BLaER1 treated with 17β-estradiol and CSF1 and Interleukin-3, amounts not matched to agents 10 nM and 100 nM (cell line): ENCODE measurements around the gene SAFB.
"Not testable (repeated sequence)": the region's sequence is repeated elsewhere in the genome, so short reads cannot be mapped to it uniquely, and the experiment has no call there.

Experiments used
- H3K27ac ChIP-seq, 11 experiments: shearing (Covaris generic); formaldehyde crosslinking; 2 replicates each; pipeline ENCODE4 v1.8.1; 2022
- H3K27me3 ChIP-seq, 11 experiments: shearing (Covaris generic); formaldehyde crosslinking; 2 replicates each; pipeline ENCODE4 v1.8.1; 2022
- H3K36me3 ChIP-seq, 11 experiments: shearing (Covaris generic); formaldehyde crosslinking; 2 replicates each; pipeline ENCODE4 v1.8.1; 2022
- H3K4me1 ChIP-seq, 10 experiments: shearing (Covaris generic); formaldehyde crosslinking; 2 replicates each; pipeline ENCODE4 v1.8.1; 2022
- H3K4me2 ChIP-seq, 11 experiments: shearing (Covaris generic); formaldehyde crosslinking; 2 replicates each; pipeline ENCODE4 v1.8.1; 2022
- H3K4me3 ChIP-seq, 10 experiments: shearing (Covaris generic); formaldehyde crosslinking; 2 replicates each; pipeline ENCODE4 v1.8.1; 2022
- H3K9ac ChIP-seq, 11 experiments: shearing (Covaris generic); formaldehyde crosslinking; 2 replicates each; pipeline ENCODE4 v1.8.1; 2022
- H3K9me3 ChIP-seq, 11 experiments: shearing (Covaris generic); formaldehyde crosslinking; replicated peaks in 1 of 11; 2 replicates each; pipeline ENCODE4 v1.8.1; 2022
- H4K20me1 ChIP-seq, 11 experiments: shearing (Covaris generic); formaldehyde crosslinking; 2 replicates each; pipeline ENCODE4 v1.8.1; 2022
- Cebpa-rat ChIP-seq, 11 experiments: shearing (Covaris generic); IDR thresholded peaks; 2 replicates each; pipeline ENCODE4 v1.8.1; 2022

Gene SAFB

GRCh38 chr19:5697890-5698634, 75.2 kb downstream of the SAFB start:
- H3K9ac ChIP-seq: peak overlapping the region in 5 of 11 experiments; percentile 1 to 46 (median 24); a peak in 8 of 22 replicates
- H3K4me3 ChIP-seq: no peak overlapping the region
- no peaks in the 10 kb centered on the region for H3K27me3 ChIP-seq
- H4K20me1 ChIP-seq: peaks cover 76 to 86% (median 81%) of the 10 kb centered on the region in 11 experiments
- H3K27ac ChIP-seq: peak overlapping the region in 4 of 11 experiments; percentile 9 to 56 (median 24); a peak in 3 of 22 replicates
- peaks cover 66 to 92% (median 84%) of the 10 kb centered on the region in 11 experiments for H3K36me3 ChIP-seq
- TF ChIP-seq Cebpa-rat (IDR thresholded peaks at IDR 0.05): no peak
- H3K9me3 ChIP-seq: peaks cover 0 to 14% (median 1%) of the 10 kb centered on the region in 11 experiments; a peak in 9 of 22 replicates
- H3K4me1 ChIP-seq: peaks cover 8 to 34% (median 30%) of the 10 kb centered on the region in 10 experiments; a peak in 18 of 20 replicates
- H3K4me2 ChIP-seq: peak overlapping the region in 6 of 11 experiments; percentile 51 to 66 (median 59); a peak in 9 of 22 replicates

GRCh38 chr19:5698635-5699422, 75.9 kb downstream of the SAFB start:
- Histone ChIP-seq H3K27me3 (no peaks in the 10 kb centered on the region), H4K20me1 (peaks cover 74 to 86% (median 80%) of the 10 kb centered on the region in 11 experiments), H3K9ac (peak overlapping the region in 8 of 11 experiments; percentile 1 to 46 (median 28); a peak in 13 of 22 replicates), H3K9me3 (peaks cover 0 to 22% (median 8%) of the 10 kb centered on the region in 11 experiments; a peak in 12 of 22 replicates), H3K27ac (peak overlapping the region in 5 of 11 experiments; percentile 9 to 56 (median 14); a peak in 8 of 22 replicates), H3K36me3 (peaks cover 66 to 92% (median 84%) of the 10 kb centered on the region in 11 experiments), H3K4me1 (peaks cover 5 to 30% (median 26%) of the 10 kb centered on the region in 10 experiments; a peak in 18 of 20 replicates), H3K4me2 (peak overlapping the region; percentile 1 to 66 (median 56); a peak in 20 of 22 replicates), H3K4me3 (no peak overlapping the region)
- no peak for TF ChIP-seq Cebpa-rat (IDR thresholded peaks at IDR 0.05)

DNA sequence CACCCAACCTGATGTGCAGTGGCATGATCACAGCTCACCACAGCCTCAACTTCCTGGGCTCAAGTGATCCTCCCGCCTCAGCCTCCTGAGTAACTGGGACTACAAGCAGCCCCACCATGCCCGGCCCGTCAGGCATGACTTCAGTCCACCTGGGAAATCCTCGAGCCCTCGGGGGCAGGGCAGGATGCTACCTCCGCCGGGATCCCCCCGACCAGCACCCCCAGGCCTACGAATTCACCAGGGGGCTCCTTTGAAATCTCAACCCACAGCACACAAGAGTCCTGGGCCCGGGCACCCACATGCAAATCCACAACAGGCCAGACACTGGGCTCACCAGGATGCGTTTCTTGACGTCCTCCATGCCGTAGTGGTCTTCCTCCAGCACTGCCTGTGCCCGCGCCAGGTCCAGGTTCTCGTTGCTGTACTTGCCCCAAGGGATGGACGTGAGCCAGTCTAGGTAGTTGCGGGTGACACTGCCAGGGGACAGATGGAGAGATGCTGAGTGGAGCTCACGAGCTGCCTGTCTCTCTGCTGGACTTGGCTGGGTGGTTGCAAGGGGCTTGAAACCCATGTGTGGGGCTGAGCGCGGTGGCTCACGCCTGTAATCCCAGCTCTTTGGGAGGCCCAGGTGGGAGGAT, 77.7 kb downstream of the SAFB start:
- Histone ChIP-seq H3K9me3 (peaks cover 0 to 27% (median 9%) of the 10 kb centered on the region in 11 experiments; a peak in 12 of 22 replicates), H3K4me2 (no peak overlapping the region; a peak in 1 of 22 replicates), H3K27me3 (no peaks in the 10 kb centered on the region), H3K9ac (no peak overlapping the region), H4K20me1 (peaks cover 64 to 86% (median 80%) of the 10 kb centered on the region in 11 experiments), H3K27ac (no peak overlapping the region), H3K4me1 (peaks cover 5 to 30% (median 26%) of the 10 kb centered on the region in 10 experiments; a peak in 18 of 20 replicates), H3K4me3 (no peak overlapping the region), H3K36me3 (peaks cover 66 to 92% (median 84%) of the 10 kb centered on the region in 11 experiments)
- no peak for TF ChIP-seq Cebpa-rat (IDR thresholded peaks at IDR 0.05)

- not testable (repeated sequence) for H3K4me3 ChIP-seq, H3K4me2 ChIP-seq, H3K27me3 ChIP-seq, H3K9ac ChIP-seq, H3K27ac ChIP-seq
- Histone ChIP-seq H3K4me1 (peaks cover 5 to 30% (median 24%) of the 10 kb centered on the region in 10 experiments; a peak in 18 of 20 replicates), H4K20me1 (peaks cover 53 to 86% (median 77%) of the 10 kb centered on the region in 11 experiments), H3K9me3 (peaks cover 0 to 27% (median 9%) of the 10 kb centered on the region in 11 experiments; a peak in 12 of 22 replicates), H3K36me3 (peaks cover 68 to 92% (median 84%) of the 10 kb centered on the region in 11 experiments)
These were observed 79.1 kb downstream of the SAFB start for GRCh38 chr19:5702053-5702410.

DNA sequence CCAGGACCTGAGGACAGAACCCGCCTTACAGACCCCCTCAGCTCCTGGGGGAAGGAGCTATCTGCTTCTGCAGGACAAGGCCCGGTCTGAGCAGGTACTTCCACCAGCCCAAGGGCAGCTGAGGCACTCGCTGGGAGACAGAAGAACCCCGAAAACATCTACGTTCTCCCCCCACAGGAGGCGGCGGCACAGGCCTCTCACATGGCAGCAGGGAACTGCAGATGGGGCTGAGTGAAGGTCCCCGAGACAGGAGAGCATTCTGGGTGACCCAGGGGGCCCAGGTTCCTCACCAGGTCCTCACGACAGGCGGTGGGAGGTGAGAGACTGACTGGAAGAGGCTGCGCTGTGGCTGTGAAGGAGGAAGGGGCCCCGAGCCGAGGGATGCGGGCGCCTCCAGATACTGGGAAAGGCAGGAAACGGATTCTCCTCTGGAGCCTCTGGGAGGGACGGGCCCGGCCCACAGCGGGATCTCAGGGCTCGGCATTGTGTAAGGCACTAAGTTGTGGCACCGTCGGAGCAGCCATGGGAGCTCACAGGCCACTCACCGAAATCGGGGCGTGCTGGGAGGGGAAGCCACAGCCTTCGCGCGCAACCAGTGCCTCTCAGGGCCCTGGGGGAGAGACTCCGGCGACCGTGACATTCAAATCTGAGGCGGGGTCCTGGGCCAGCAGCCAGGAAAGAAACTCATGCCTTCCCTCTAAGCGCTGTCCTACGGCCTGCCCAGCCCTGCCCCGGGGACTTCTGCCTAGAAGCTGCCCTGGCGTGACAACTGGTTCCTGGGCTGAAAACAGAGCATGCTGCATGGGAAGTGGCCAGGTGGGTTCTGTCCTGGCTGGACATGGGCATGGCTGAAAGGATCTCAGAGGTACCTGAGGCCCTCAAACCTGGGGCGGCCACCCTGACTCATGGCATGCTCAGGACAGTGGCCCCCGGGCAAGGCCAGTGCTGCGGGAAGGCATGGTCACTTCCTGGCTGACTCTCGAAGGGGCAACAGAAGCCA, 81.2 kb downstream of the SAFB start:
- Histone ChIP-seq H3K9me3 (peaks cover 0 to 27% (median 9%) of the 10 kb centered on the region in 11 experiments; a peak in 12 of 22 replicates), H3K36me3 (peaks cover 81 to 97% (median 90%) of the 10 kb centered on the region in 11 experiments), H3K4me2 (no peak overlapping the region), H4K20me1 (peaks cover 33 to 83% (median 66%) of the 10 kb centered on the region in 11 experiments; a peak in 21 of 22 replicates), H3K4me1 (peaks cover 2 to 19% (median 12%) of the 10 kb centered on the region in 10 experiments; a peak in 18 of 20 replicates), H3K27me3 (no peaks in the 10 kb centered on the region), H3K9ac (no peak overlapping the region), H3K4me3 (no peak overlapping the region), H3K27ac (no peak overlapping the region)
- no peak for TF ChIP-seq Cebpa-rat (IDR thresholded peaks at IDR 0.05)

- H3K4me1 ChIP-seq: peaks cover 0 to 4% (median under 1%) of the 10 kb centered on the region in 10 experiments; a peak in 5 of 20 replicates
- H3K4me3 ChIP-seq: no peak overlapping the region
- TF ChIP-seq Cebpa-rat (IDR thresholded peaks at IDR 0.05): no peak
- peaks cover 22 to 83% (median 66%) of the 10 kb centered on the region in 11 experiments; a peak in 20 of 22 replicates for H4K20me1 ChIP-seq
- peaks cover 0 to 27% (median 9%) of the 10 kb centered on the region in 11 experiments; a peak in 12 of 22 replicates for H3K9me3 ChIP-seq
- H3K9ac ChIP-seq: no peak overlapping the region
- H3K36me3 ChIP-seq: peaks cover 80 to 97% (median 90%) of the 10 kb centered on the region in 11 experiments
- no peak overlapping the region for H3K4me2 ChIP-seq
- H3K27me3 ChIP-seq: no peaks in the 10 kb centered on the region
- H3K27ac ChIP-seq: no peak overlapping the region
These were observed 82.7 kb downstream of the SAFB start for GRCh38 chr19:5705552-5705951.

DNA sequence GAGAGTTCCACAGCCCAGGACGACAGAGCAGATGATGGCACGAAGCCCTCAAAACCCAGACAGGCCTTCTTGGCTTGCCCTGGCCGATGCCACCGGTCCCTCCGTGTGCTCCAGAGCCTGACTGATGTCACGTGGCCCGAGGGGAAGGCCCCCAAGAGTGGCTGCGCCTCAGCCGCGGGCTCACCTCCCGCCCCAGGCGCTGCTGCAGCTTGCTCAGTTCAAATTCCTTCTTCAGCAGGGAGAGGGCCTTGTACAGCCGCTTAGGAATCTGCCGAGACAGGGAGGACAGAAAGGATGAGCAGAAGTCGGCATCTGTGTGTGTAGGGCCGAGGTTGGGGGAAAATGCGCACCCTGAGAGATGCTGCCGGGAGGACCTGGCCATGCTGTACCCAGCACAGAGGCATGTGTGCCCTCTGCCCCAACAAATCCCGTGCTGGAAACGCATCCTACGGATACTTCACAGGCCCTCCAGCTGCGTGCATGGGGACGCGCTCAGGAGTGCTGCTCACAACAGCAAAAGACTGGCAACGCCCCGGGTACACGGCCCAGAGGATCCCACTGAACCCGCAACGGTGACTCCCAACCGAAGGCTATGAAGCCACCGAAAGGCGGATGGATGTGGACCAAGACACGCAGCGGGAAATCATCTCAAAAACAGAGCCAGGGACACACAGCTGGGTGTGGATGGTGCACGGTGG, 84.1 kb downstream of the SAFB start:
- Histone ChIP-seq H3K9ac (no peak overlapping the region), H3K9me3 (peaks cover 0 to 19% (median 9%) of the 10 kb centered on the region in 11 experiments; a peak in 12 of 22 replicates), H3K36me3 (peaks cover 86 to 97% (median 91%) of the 10 kb centered on the region in 11 experiments), H3K4me1 (no peaks in the 10 kb centered on the region), H3K4me2 (no peak overlapping the region), H3K4me3 (no peak overlapping the region), H3K27ac (no peak overlapping the region), H4K20me1 (peaks cover 29 to 88% (median 73%) of the 10 kb centered on the region in 11 experiments; a peak in 21 of 22 replicates), H3K27me3 (no peaks in the 10 kb centered on the region)
- TF ChIP-seq Cebpa-rat (IDR thresholded peaks at IDR 0.05): no peak
